ENCODE measurements around the gene ADAMTSL2. TPM values are rescaled to one million over a fixed set of nuclear protein-coding genes. Genes with fewer than 3 reads are reported as not detected.
A peak's percentile ranks its signal among the peaks of the same experiment; 100 is the strongest.

The ADAMTSL2 gene
- polyA plus RNA-seq, 2 of the 4 experiments (the other 2 are of a cell fraction): not detected

GRCh38 chr9:133590231-133590855 lies 55.8 kb downstream of the ADAMTSL2 start:
- DNase-seq (ENCODE audit: low read depth in 1 of 2, low spot score in 1 of 2): no peak
- FAIRE-seq: no peak
- 62% methylated on average over 18 of the region's 20 CpGs for WGBS (ENCODE audit: missing lambda C conversion rate)
- no peaks in the 10 kb centered on the region for H3K4me1 ChIP-seq
- no peak overlapping the region for H3K4me2 ChIP-seq
- POLR2A ChIA-PET: no interaction called here
- CTCF ChIA-PET: interaction anchor here (1.3 to 2.0 kb wide), 3 partner anchors 10 to 137 kb away, joined by 5 to 9 read pairs (median 5); no protein-coding TSS in a partner anchor
- no peak for TF ChIP-seq CBX8 (IDR thresholded peaks at IDR 0.05)
- TF ChIP-seq MAFK (IDR thresholded peaks at IDR 0.05; ENCODE audit: partially characterized antibody): no peak
- no peak for TF ChIP-seq HOXA7 (CRISPR knock-in tag; IDR thresholded peaks at IDR 0.05)
- TF ChIP-seq CHD2 (IDR thresholded peaks at IDR 0.05; ENCODE audit: low read length, partially characterized antibody): no peak
- no peak for TF ChIP-seq HOXB13 (CRISPR knock-in tag; IDR thresholded peaks at IDR 0.05; ENCODE audit: low read depth)
- TF ChIP-seq ZC3H11A (IDR thresholded peaks at IDR 0.05): no peak
- no peak overlapping the region for H3K4me3 ChIP-seq
- ATAC-seq: no peak
- no peak overlapping the region for H3K27ac ChIP-seq
- 0 out of 3 replicates have a peak, but pooled peaks cover 9% of the 10 kb centered on the region for H3K9me3 ChIP-seq

GRCh38 chr9:133591116-133591910 lies 56.8 kb downstream of the ADAMTSL2 start:
- DNase-seq (ENCODE audit: low read depth in 1 of 2, low spot score in 1 of 2): no peak
- TF ChIP-seq CEBPB (IDR thresholded peaks at IDR 0.05): no peak
- no peak for TF ChIP-seq BHLHE40 (IDR thresholded peaks at IDR 0.05; ENCODE audit: low read depth, low read length)
- TF ChIP-seq CBX2 (IDR thresholded peaks at IDR 0.05; ENCODE audit: borderline replicate concordance, low read depth): no peak
- TF ChIP-seq MAFK (IDR thresholded peaks at IDR 0.05; ENCODE audit: partially characterized antibody): no peak
- TF ChIP-seq FOXS1 (CRISPR knock-in tag; IDR thresholded peaks at IDR 0.05): no peak
- no peak for TF ChIP-seq GATA3 (IDR thresholded peaks at IDR 0.05; ENCODE audit: borderline replicate concordance)
- no peak for TF ChIP-seq ZC3H11A (IDR thresholded peaks at IDR 0.05)
- TF ChIP-seq RFX5 (IDR thresholded peaks at IDR 0.05): no peak
- TF ChIP-seq ELK1 (IDR thresholded peaks at IDR 0.05; ENCODE audit: low read depth, low read length): no peak
- TF ChIP-seq FOSB (CRISPR knock-in tag; IDR thresholded peaks at IDR 0.05): no peak
- no peak for TF ChIP-seq FOSL2 (IDR thresholded peaks at IDR 0.05)
- TF ChIP-seq FOSL2 (CRISPR knock-in tag; IDR thresholded peaks at IDR 0.05): no peak
- TF ChIP-seq RCOR1 (IDR thresholded peaks at IDR 0.05; ENCODE audit: low read depth, low read length): no peak
- no peak overlapping the region for H3K27ac ChIP-seq
- FAIRE-seq: no peak
- ChIA-PET CTCF (no interaction called here), POLR2A (no interaction called here)
- no peak overlapping the region for H3K4me3 ChIP-seq
- peak in 1 of 2 experiments; percentile 18; a peak in 2 of 6 replicates for ATAC-seq
- peaks cover 18% of the 10 kb centered on the region for H3K9me3 ChIP-seq
- H3K4me1 ChIP-seq: no peaks in the 10 kb centered on the region
- 62% methylated on average over 13 of the region's 17 CpGs for WGBS (ENCODE audit: missing lambda C conversion rate)
- no peak overlapping the region for H3K4me2 ChIP-seq

GRCh38 chr9:133591985-133592384 lies 57.5 kb downstream of the ADAMTSL2 start:
- no peak for DNase-seq (ENCODE audit: low read depth in 1 of 2, low spot score in 1 of 2)
- no peak for FAIRE-seq
- peaks cover 25% of the 10 kb centered on the region for H3K9me3 ChIP-seq
- no peak overlapping the region for H3K4me2 ChIP-seq
- no peaks in the 10 kb centered on the region for H3K4me1 ChIP-seq
- no peak for TF ChIP-seq ZNF302 (CRISPR knock-in tag; IDR thresholded peaks at IDR 0.05)
- TF ChIP-seq ESRRA (IDR thresholded peaks at IDR 0.05; ENCODE audit: borderline replicate concordance, low read length): no peak
- no peak for TF ChIP-seq HES2 (IDR thresholded peaks at IDR 0.05)
- TF ChIP-seq CHD2 (IDR thresholded peaks at IDR 0.05; ENCODE audit: low read length, partially characterized antibody): no peak
- TF ChIP-seq TP53 (CRISPR knock-in tag; IDR thresholded peaks at IDR 0.05): no peak
- no peak for TF ChIP-seq REST (IDR thresholded peaks at IDR 0.05)
- TF ChIP-seq EHF (CRISPR knock-in tag; IDR thresholded peaks at IDR 0.05): no peak
- no peak for TF ChIP-seq KDM1A (IDR thresholded peaks at IDR 0.05; ENCODE audit: low read depth)
- TF ChIP-seq RARB (CRISPR knock-in tag; IDR thresholded peaks at IDR 0.05): no peak
- TF ChIP-seq BHLHE40 (IDR thresholded peaks at IDR 0.05; ENCODE audit: low read depth, low read length): no peak
- no peak for TF ChIP-seq ATOH8 (CRISPR knock-in tag; IDR thresholded peaks at IDR 0.05; ENCODE audit: low read depth)
- TF ChIP-seq FOSB (CRISPR knock-in tag; IDR thresholded peaks at IDR 0.05): no peak
- TF ChIP-seq ZC3H11A (IDR thresholded peaks at IDR 0.05): no peak
- no peak overlapping the region for H3K27ac ChIP-seq
- WGBS (ENCODE audit: missing lambda C conversion rate): 21% methylated on average over 8 of the region's 10 CpGs
- CTCF ChIA-PET: interaction anchor here (1.2 kb wide), 1 partner anchor 10 kb away, joined by 3 read pairs; no protein-coding TSS in a partner anchor
- POLR2A ChIA-PET: no interaction called here
- ATAC-seq: no peak
- H3K4me3 ChIP-seq: no peak overlapping the region
